Mesenchymal stem cell (in vitro differentiated cells and primary cell): ENCODE data around the gene ESR1.
"Not testable (repeated sequence)": the region's sequence is repeated elsewhere in the genome, so short reads cannot be mapped to it uniquely, and the experiment has no call there.

ENCODE experiments used
- DNase-seq: peaks from one replicate; pipeline ENCODE4 v3.0.0-alpha.2; 2013
- H2AFZ ChIP-seq: one replicate; pipeline ENCODE4 v1.6.1; 2013; ENCODE audit warnings: low read depth, mild to moderate bottlenecking, control low read depth, inconsistent platforms, low read length, moderate library complexity
- H2AK5ac ChIP-seq: 2 replicates; pipeline ENCODE4 v1.6.1; 2013; ENCODE audit warnings: low read length, moderate library complexity, mild to moderate bottlenecking, inconsistent platforms; ENCODE audit not compliant: severe bottlenecking
- H2BK120ac ChIP-seq: one replicate; pipeline ENCODE4 v1.6.1; 2013; ENCODE audit warnings: low read depth, mild to moderate bottlenecking, inconsistent platforms, low read length, moderate library complexity
- H2BK12ac ChIP-seq, 2 experiments: one replicate each; pipeline ENCODE4 v1.6.1; 2013; ENCODE audit warnings: inconsistent platforms in 2 of 2, low read length in 2 of 2, mild to moderate bottlenecking in 2 of 2, moderate library complexity in 2 of 2, control low read depth in 1 of 2
- H2BK15ac ChIP-seq: one replicate; pipeline ENCODE4 v1.6.1; 2013; ENCODE audit warnings: mild to moderate bottlenecking, low read depth, inconsistent platforms; ENCODE audit not compliant: poor library complexity, severe bottlenecking
- H2BK5ac ChIP-seq: 2 replicates; pipeline ENCODE4 v1.6.1; 2013; ENCODE audit warnings: low read depth, mild to moderate bottlenecking, low read length, control low read depth, inconsistent platforms; ENCODE audit not compliant: poor library complexity, severe bottlenecking
- H3K14ac ChIP-seq, 2 experiments: one replicate each; pipeline ENCODE4 v1.6.1; 2013; ENCODE audit warnings: inconsistent platforms in 2 of 2, low read length in 2 of 2, control low read depth in 1 of 2, mild to moderate bottlenecking in 1 of 2, moderate library complexity in 1 of 2
- H3K18ac ChIP-seq, 2 experiments: one replicate each; pipeline ENCODE4 v1.6.1; 2013; ENCODE audit warnings: inconsistent platforms in 2 of 2, low read length in 2 of 2, control low read depth in 1 of 2, low read depth in 1 of 2, mild to moderate bottlenecking in 1 of 2
- H3K23ac ChIP-seq, 2 experiments: one replicate each; pipeline ENCODE4 v1.6.1; 2013; ENCODE audit warnings: inconsistent platforms in 2 of 2, low read length in 2 of 2, mild to moderate bottlenecking in 2 of 2, moderate library complexity in 2 of 2, control low read depth in 1 of 2
- H3K27ac ChIP-seq: 2 replicates; pipeline ENCODE4 v1.5.1; 2013; ENCODE audit warnings: mild to moderate bottlenecking, moderate library complexity, low read length, control low read depth, inconsistent platforms; ENCODE audit not compliant: poor library complexity, severe bottlenecking
- H3K27me3 ChIP-seq, 2 experiments: 2 replicates each; pipeline versions ENCODE4 v1.6.1 to v1.7.0; 2013; ENCODE audit warnings: low read length in 2 of 2, mild to moderate bottlenecking in 2 of 2, moderate library complexity in 2 of 2, control low read depth in 1 of 2, inconsistent platforms in 1 of 2; ENCODE audit not compliant: control insufficient read depth in 1 of 2, insufficient read depth in 1 of 2
- H3K36me3 ChIP-seq, 2 experiments: 2 replicates each; pipeline versions ENCODE4 v1.6.1 to v1.7.0; 2013; ENCODE audit warnings: low read length in 2 of 2, control low read depth in 1 of 2, inconsistent platforms in 1 of 2, low read depth in 1 of 2, mild to moderate bottlenecking in 1 of 2; ENCODE audit not compliant: insufficient read depth in 2 of 2, control insufficient read depth in 1 of 2
- H3K4ac ChIP-seq, 2 experiments: one replicate each; pipeline ENCODE4 v1.6.1; 2013; ENCODE audit warnings: inconsistent platforms in 2 of 2, low read length in 2 of 2, mild to moderate bottlenecking in 2 of 2, moderate library complexity in 2 of 2, control low read depth in 1 of 2, low read depth in 1 of 2
- H3K4me1 ChIP-seq: 2 replicates; pipeline ENCODE4 v1.6.1; 2013; ENCODE audit warnings: low read depth, low read length, control low read depth; ENCODE audit not compliant: control insufficient read depth, insufficient read depth
- H3K4me2 ChIP-seq: 2 replicates; pipeline ENCODE4 v1.6.1; 2013; ENCODE audit warnings: low read length, mild to moderate bottlenecking, inconsistent platforms; ENCODE audit not compliant: poor library complexity, severe bottlenecking
- H3K4me3 ChIP-seq, 2 experiments: 2 replicates each; pipeline versions ENCODE4 v1.5.1 to v1.7.0; 2013; ENCODE audit warnings: low read length in 2 of 2, mild to moderate bottlenecking in 2 of 2, control low read depth in 1 of 2, low read depth in 1 of 2; ENCODE audit not compliant: insufficient read depth in 1 of 2
- H3K79me1 ChIP-seq: replicated peaks from 2 replicates; pipeline ENCODE4 v1.6.1; 2013; ENCODE audit warnings: mild to moderate bottlenecking, control low read depth, low read length, inconsistent platforms; ENCODE audit not compliant: poor library complexity, severe bottlenecking
- H3K9ac ChIP-seq: 2 replicates; pipeline ENCODE4 v1.7.0; 2013; ENCODE audit warnings: mild to moderate bottlenecking, low read length, moderate library complexity
- H3K9me3 ChIP-seq: 2 replicates; pipeline ENCODE4 v1.7.0; 2013; ENCODE audit warnings: mild to moderate bottlenecking, low read length; ENCODE audit not compliant: control insufficient read depth
- H4K8ac ChIP-seq: one replicate; pipeline ENCODE4 v1.6.1; 2013; ENCODE audit warnings: inconsistent platforms, mild to moderate bottlenecking, low read length, moderate library complexity
- H4K91ac ChIP-seq: one replicate; pipeline ENCODE4 v1.6.1; 2013; ENCODE audit warnings: mild to moderate bottlenecking, low read length, inconsistent platforms
- WGBS: methylation state at CpG from one replicate; pipeline ENCODE4 v1.1.7; 2013; ENCODE audit warnings: mixed read lengths; 5-methylcytosine and 5-hydroxymethylcytosine counted together

Gene ESR1

GRCh38 chr6:152026744-152027143 is 219.3 kb downstream of the ESR1 start:
- no CpG with 5 or more reads among the region's 6 CpGs for WGBS
- not testable (repeated sequence) for H3K4me1 ChIP-seq, DNase-seq, H3K27me3 ChIP-seq, H2BK5ac ChIP-seq, H3K36me3 ChIP-seq, H3K79me1 ChIP-seq, H3K4me3 ChIP-seq, H4K8ac ChIP-seq, H3K27ac ChIP-seq, H3K23ac ChIP-seq, H3K9me3 ChIP-seq, H2BK12ac ChIP-seq, H3K18ac ChIP-seq, H2BK15ac ChIP-seq, H2AK5ac ChIP-seq, H3K14ac ChIP-seq, H2BK120ac ChIP-seq, H4K91ac ChIP-seq, H3K4me2 ChIP-seq, H2AFZ ChIP-seq, H3K4ac ChIP-seq
- H3K9ac ChIP-seq = peak overlapping the region; percentile 90

DNA sequence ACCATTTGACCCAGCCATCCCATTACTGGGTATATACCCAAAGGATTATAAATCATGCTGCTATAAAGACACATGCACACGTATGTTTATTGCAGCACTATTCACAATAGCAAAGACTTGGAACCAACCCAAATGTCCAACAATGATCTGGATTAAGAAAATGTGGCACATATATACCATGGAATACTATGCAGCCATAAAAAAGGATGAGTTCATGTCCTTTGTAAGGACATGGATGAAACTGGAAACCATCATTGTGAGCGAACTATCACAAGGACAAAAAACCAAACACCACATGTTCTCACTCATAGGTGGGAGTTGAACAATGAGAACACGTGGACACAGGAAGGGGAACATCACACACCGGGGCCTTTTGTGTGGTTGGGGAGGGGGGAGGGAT is 226.3 kb downstream of the ESR1 start:
- H2BK12ac ChIP-seq, H3K23ac ChIP-seq, H3K9ac ChIP-seq, H3K14ac ChIP-seq, H2BK15ac ChIP-seq, H3K9me3 ChIP-seq, H3K4me3 ChIP-seq, H2BK5ac ChIP-seq, H2BK120ac ChIP-seq, H3K27ac ChIP-seq, H3K4me1 ChIP-seq, H3K36me3 ChIP-seq, H2AK5ac ChIP-seq, H3K79me1 ChIP-seq, H3K4me2 ChIP-seq, H4K91ac ChIP-seq, H3K27me3 ChIP-seq, H2AFZ ChIP-seq, H3K4ac ChIP-seq, DNase-seq, H4K8ac ChIP-seq, H3K18ac ChIP-seq: not testable (repeated sequence)
- WGBS = no CpG with 5 or more reads among the region's 4 CpGs

DNA sequence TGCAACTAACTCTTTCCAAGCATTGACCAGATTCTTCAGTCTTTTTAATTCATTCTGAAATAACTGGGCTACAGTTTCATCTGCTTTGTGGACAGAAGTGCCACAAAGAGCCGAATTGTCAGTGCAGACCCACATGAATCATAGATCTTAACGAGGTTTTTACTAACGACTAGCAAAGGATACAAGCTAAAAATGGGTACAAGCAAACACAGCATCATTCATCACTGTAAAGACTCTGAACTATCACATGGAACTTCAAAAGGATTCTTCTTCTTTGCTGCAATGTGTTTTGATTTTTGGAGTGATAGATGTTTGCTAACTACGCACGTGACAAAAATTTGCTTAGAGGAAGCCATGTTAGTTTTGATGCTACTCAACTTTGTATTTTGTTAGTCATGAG is 227.1 kb downstream of the ESR1 start:
- no peaks in the 10 kb centered on the region for H3K4me1 ChIP-seq
- H3K9me3 ChIP-seq = no peaks in the 10 kb centered on the region
- no peak overlapping the region for H4K8ac ChIP-seq
- H3K14ac ChIP-seq = no peak overlapping the region
- no peak overlapping the region for H3K4ac ChIP-seq
- no peak overlapping the region for H2BK15ac ChIP-seq
- DNase-seq = no peak
- H3K18ac ChIP-seq = no peak overlapping the region
- H2BK12ac ChIP-seq = no peak overlapping the region
- H3K4me2 ChIP-seq = no peak overlapping the region
- no peak overlapping the region for H3K23ac ChIP-seq
- H3K79me1 ChIP-seq = no peaks in the 10 kb centered on the region
- H3K36me3 ChIP-seq = no peaks in the 10 kb centered on the region
- no peak overlapping the region for H3K27ac ChIP-seq
- no peak overlapping the region for H4K91ac ChIP-seq
- no peak overlapping the region for H3K4me3 ChIP-seq
- no peak overlapping the region for H2AFZ ChIP-seq
- H2AK5ac ChIP-seq = no peak overlapping the region
- no peak overlapping the region for H2BK5ac ChIP-seq
- H3K27me3 ChIP-seq = no peaks in the 10 kb centered on the region
- no peak overlapping the region for H3K9ac ChIP-seq
- no peak overlapping the region for H2BK120ac ChIP-seq
- WGBS = 73% methylated on average over 4 of the region's 5 CpGs

DNA sequence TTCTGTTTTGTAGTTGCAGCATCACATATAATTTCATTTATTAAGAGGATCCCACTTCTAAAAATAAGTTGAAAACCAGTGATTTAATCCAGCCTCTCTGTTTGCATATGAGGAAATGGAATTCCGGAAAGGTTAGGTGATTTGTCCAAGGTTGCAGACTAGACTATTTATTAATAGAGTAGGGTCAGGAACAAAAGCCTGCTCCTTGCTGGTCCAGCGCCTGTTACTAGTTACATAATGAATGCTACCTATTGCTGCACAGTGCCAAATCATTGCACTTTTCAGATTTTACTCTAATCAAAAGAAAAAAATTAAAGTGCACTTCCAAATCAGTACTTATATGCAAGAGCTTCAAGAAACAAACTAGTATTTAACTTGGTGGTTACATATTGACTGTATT is 238.6 kb downstream of the ESR1 start:
- Histone ChIP-seq H4K8ac (no peak overlapping the region), H3K23ac (no peak overlapping the region), H3K27ac (no peak overlapping the region), H3K14ac (no peak overlapping the region), H3K36me3 (no peaks in the 10 kb centered on the region), H2AFZ (no peak overlapping the region), H2AK5ac (no peak overlapping the region), H2BK120ac (no peak overlapping the region), H3K4me1 (no peaks in the 10 kb centered on the region), H3K9me3 (peaks cover 6% of the 10 kb centered on the region), H3K9ac (no peak overlapping the region), H2BK15ac (no peak overlapping the region), H4K91ac (no peak overlapping the region), H2BK5ac (no peak overlapping the region), H3K4ac (no peak overlapping the region), H3K4me3 (no peak overlapping the region), H2BK12ac (no peak overlapping the region), H3K79me1 (no peaks in the 10 kb centered on the region), H3K27me3 (no peaks in the 10 kb centered on the region), H3K18ac (no peak overlapping the region), H3K4me2 (no peak overlapping the region)
- 92% methylated on average over 2 of the region's 2 CpGs for WGBS
- no peak for DNase-seq
